Endothelial cell of umbilical vein (primary cell): ENCODE measurements around the gene PAFAH2. TPM values are rescaled to one million over a fixed set of nuclear protein-coding genes. Genes with fewer than 3 reads are reported as not detected.
A peak's percentile ranks its signal among the peaks of the same experiment; 100 is the strongest.

Source experiments
- BruUV-seq: library from RNA; stranded (reverse); fragments of 400-500 nt; replicated peaks from 2 replicates; lab custom pipeline; 2021; lab: Mats Ljungman, UMichigan
- CTCF ChIA-PET: fragments of 300-600, 350-600 bp; sonication (Branson Sonifier 250); formaldehyde crosslinking; loops from one replicate; lab custom pipeline; 2021; ENCODE audit warnings: antibody characterized with exemption, inconsistent platforms; lab: Charles Lee
- POLR2A ChIA-PET: fragments of 300-600, 350-600 bp; sonication (Branson Sonifier 250); formaldehyde crosslinking; loops from one replicate; lab custom pipeline; 2021; ENCODE audit warnings: antibody characterized with exemption, inconsistent platforms; lab: Charles Lee
- DNase-seq: peaks from one replicate; pipeline ENCODE4 v3.0.0-alpha.2; 2011; ENCODE audit warnings: low read depth, low spot score
- FAIRE-seq: peaks from 2 replicates; lab custom pipeline; 2011; peaks lifted over from hg19 to GRCh38; lab: Jason Lieb, UNC
- H2AFZ ChIP-seq: 2 replicates; pipeline ENCODE4 v1.6.0; 2012; ENCODE audit warnings: low read depth, low read length, control low read depth, inconsistent platforms
- H3K27ac ChIP-seq: 2 replicates; pipeline ENCODE4 v1.5.1; 2011; ENCODE audit warnings: low read depth, mild to moderate bottlenecking, control low read depth, low read length, moderate library complexity; ENCODE audit not compliant: insufficient read depth
- H3K27me3 ChIP-seq, 2 experiments: 2 replicates each; pipeline versions ENCODE4 v1.6.0 to v1.6.1; 2011; ENCODE audit warnings: low read length in 2 of 2, mixed read lengths in 1 of 2; ENCODE audit not compliant: control insufficient read depth in 2 of 2, insufficient read depth in 2 of 2
- H3K36me3 ChIP-seq, 2 experiments: 2 replicates in 1 of 2; 3 replicates in 1 of 2; pipeline ENCODE4 v1.5.1; 2011; ENCODE audit warnings: low read length in 2 of 2, mild to moderate bottlenecking in 1 of 2, moderate library complexity in 1 of 2; ENCODE audit not compliant: control insufficient read depth in 2 of 2, insufficient read depth in 2 of 2; ENCODE audit errors: extremely low read depth in 1 of 2
- H3K4me1 ChIP-seq: 3 replicates; pipeline ENCODE4 v1.5.1; 2011; ENCODE audit warnings: mild to moderate bottlenecking, low read length; ENCODE audit not compliant: control insufficient read depth, insufficient read depth; ENCODE audit errors: extremely low read depth
- H3K4me2 ChIP-seq: 2 replicates; pipeline ENCODE4 v1.6.1; 2011; ENCODE audit warnings: low read length, control low read depth, mixed read lengths; ENCODE audit not compliant: insufficient read depth
- H3K4me3 ChIP-seq, 3 experiments: fragments of 200-600 bp in 1 of 3; sonication (generic), shearing (Covaris generic) in 1 of 3; replicated peaks in 1 of 3; 2 replicates each; pipeline ENCODE4 v1.5.1; 2011 to 2016; ENCODE audit warnings: control low read depth in 3 of 3, low read length in 3 of 3, mild to moderate bottlenecking in 2 of 3, inconsistent platforms in 1 of 3, low read depth in 1 of 3, moderate library complexity in 1 of 3; ENCODE audit not compliant: insufficient read depth in 1 of 3
- H3K79me2 ChIP-seq: 2 replicates; pipeline ENCODE4 v1.6.0; 2012; ENCODE audit warnings: low read length, inconsistent platforms; ENCODE audit not compliant: control insufficient read depth, insufficient read depth
- H3K9ac ChIP-seq: replicated peaks from 2 replicates; pipeline ENCODE3; 2011; ENCODE audit warnings: low read length, control low read depth; ENCODE audit not compliant: insufficient read depth; ENCODE audit errors: extremely low read depth
- H3K9me1 ChIP-seq: replicated peaks from 3 replicates; pipeline ENCODE4 v1.6.0; 2011; ENCODE audit warnings: mild to moderate bottlenecking, low read length; ENCODE audit not compliant: control insufficient read depth, insufficient read depth; ENCODE audit errors: extremely low read depth
- H3K9me3 ChIP-seq: replicated peaks from 2 replicates; pipeline ENCODE4 v1.5.1; 2012; ENCODE audit warnings: low read length, inconsistent platforms; ENCODE audit not compliant: control insufficient read depth, insufficient read depth
- H4K20me1 ChIP-seq: replicated peaks from 2 replicates; pipeline ENCODE3; 2011; ENCODE audit warnings: mild to moderate bottlenecking, low read length; ENCODE audit not compliant: control insufficient read depth, insufficient read depth; ENCODE audit errors: extremely low read depth
- EZH2 ChIP-seq: IDR thresholded peaks from 2 replicates; pipeline ENCODE4 v1.6.1; 2012; ENCODE audit warnings: borderline replicate concordance, low read depth, mild to moderate bottlenecking, moderate library complexity, low read length, inconsistent platforms; ENCODE audit not compliant: severe bottlenecking
- FOS ChIP-seq: IDR thresholded peaks from 2 replicates; pipeline ENCODE4 v1.6.1; 2011; ENCODE audit warnings: mild to moderate bottlenecking, low read length, moderate library complexity, borderline replicate concordance; ENCODE audit not compliant: insufficient read depth
- GATA2 ChIP-seq: IDR thresholded peaks from 2 replicates; pipeline ENCODE4 v1.7.0; 2011; ENCODE audit warnings: low read depth, mild to moderate bottlenecking, moderate library complexity, mixed read lengths, low read length; ENCODE audit not compliant: insufficient read length, insufficient read depth
- JUN ChIP-seq: IDR thresholded peaks from 2 replicates; pipeline ENCODE4 v1.6.1; 2011; ENCODE audit warnings: borderline replicate concordance, low read depth; ENCODE audit not compliant: insufficient read length, insufficient read depth
- MYC ChIP-seq: IDR thresholded peaks from one replicate; pipeline ENCODE4 v1.6.1; 2011; ENCODE audit warnings: mild to moderate bottlenecking, low read depth, low read length
- POLR2A ChIP-seq: IDR thresholded peaks from 2 replicates; pipeline ENCODE4 v1.6.1; 2012; ENCODE audit warnings: low read depth, mild to moderate bottlenecking, control low read depth, low read length
- POLR2AphosphoS5 ChIP-seq: IDR thresholded peaks from 2 replicates; pipeline ENCODE4 v1.6.1; 2012; ENCODE audit warnings: low read depth, mild to moderate bottlenecking, control low read depth, low read length, moderate library complexity; ENCODE audit not compliant: insufficient read depth
- dilution Hi-C: fragments of 300-500 bp; cut with MboI; formaldehyde crosslinking; loops from one replicate; pipeline ENCODE4 v1.15.0; 2019; ENCODE audit warnings: low sequenced_read_pairs; ENCODE audit not compliant: extremely low pct_ligation_motif_present
- intact Hi-C: fragments of 100-400 bp; cut with micrococcal nuclease; formaldehyde crosslinking; loops from one replicate; pipeline ENCODE4 v1.10.0; 2022
- polyA plus RNA-seq, 4 experiments: library from polyadenylated mRNA; depleted of rRNA in 3 of 4; stranded (reverse) in 3 of 4; unstranded in 1 of 4; fragments of >200 nt; gene quantifications; 2 replicates each; pipeline versions ENCODE4 v1.2.1 to v1.2.3, GENCODE V29; 2011 to 2012; ENCODE audit warnings: missing spikeins in 1 of 4
- total RNA-seq: library from RNA; stranded (reverse); gene quantifications from 2 replicates; pipeline ENCODE4 v1.2.3, GENCODE V29; 2021
- TF ChIP-seq, protein P1 (sequence below), 2 donors: IDR thresholded peaks; 1 replicate in 1 of 2; 2 replicates in 1 of 2; pipeline ENCODE4 v1.5.1; 2011; ENCODE audit warnings: low read length in 2 of 2, mild to moderate bottlenecking in 2 of 2, moderate library complexity in 2 of 2, control low read depth in 1 of 2, inconsistent platforms in 1 of 2, low read depth in 1 of 2; ENCODE audit not compliant: insufficient read depth in 1 of 2; ENCODE audit errors: extremely low read depth in 1 of 2
- TF ChIP-seq, protein P2 (sequence below): IDR thresholded peaks from 2 replicates; pipeline ENCODE4 v1.6.1; 2011; ENCODE audit not compliant: insufficient read depth, insufficient read length

Gene PAFAH2
- total and polyA plus RNA-seq, 2 donors (not counting 3 experiments of a cell fraction or from before 2014, with no cell fraction given) = 6.0 to 6.9 TPM

DNA sequence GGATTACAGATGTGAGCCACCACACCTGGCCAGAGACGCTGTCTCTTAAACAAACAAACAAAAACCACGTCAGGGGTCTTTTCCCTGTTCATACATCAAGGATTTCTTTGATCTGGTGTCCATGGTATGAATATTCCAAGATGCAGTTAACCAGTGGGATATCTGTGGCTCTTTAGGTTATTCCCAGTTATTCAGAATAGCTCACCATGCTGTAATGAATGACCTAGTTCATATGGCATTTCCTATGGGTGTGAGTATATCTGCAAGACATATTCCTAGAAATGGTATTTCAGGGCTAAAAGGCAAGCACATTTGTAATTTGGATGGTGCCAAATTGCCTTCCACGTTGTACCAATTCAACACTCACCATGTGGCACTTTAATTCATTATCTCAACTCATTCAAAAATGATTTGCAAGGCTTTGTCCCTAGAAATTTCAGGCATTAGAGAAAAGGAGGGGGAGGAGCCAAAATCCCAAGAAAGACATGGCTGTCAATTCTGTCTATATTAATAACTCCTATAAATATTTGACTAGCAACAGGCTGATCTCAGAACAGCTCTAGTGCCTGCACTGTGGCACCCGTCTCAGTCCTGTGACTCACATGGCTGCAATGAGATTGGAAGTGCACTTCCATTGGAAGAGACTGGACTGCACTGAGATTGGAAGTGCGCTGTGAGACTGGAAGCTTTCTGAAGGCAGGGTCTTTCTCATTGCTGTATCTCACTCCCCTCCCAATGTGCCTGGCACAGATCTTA is 85.6 kb downstream of the PAFAH2 start:
- Histone ChIP-seq H3K4me1 (peaks cover 4% of the 10 kb centered on the region), H3K4me3 (no peak overlapping the region), H3K79me2 (no peaks in the 10 kb centered on the region), H3K9ac (no peak overlapping the region), H3K27me3 (peaks cover 3 to 4% of the 10 kb centered on the region in 2 experiments), H2AFZ (no peak overlapping the region), H4K20me1 (no peaks in the 10 kb centered on the region), H3K36me3 (no peaks in the 10 kb centered on the region), H3K9me1 (no peaks in the 10 kb centered on the region), H3K27ac (peak overlapping the region; percentile 19), H3K9me3 (no peaks in the 10 kb centered on the region), H3K4me2 (no peak overlapping the region)
- ChIA-PET POLR2A (interaction anchor here (0.6 to 1.4 kb wide), 2 partner anchors 20 to 85 kb away, joined by 3 to 9 read pairs; partner anchors contain the start of gene PAFAH2), CTCF (interaction anchor here (1.5 to 1.9 kb wide), 3 partner anchors 16 to 85 kb away, joined by 4 to 7 read pairs (median 6); partner anchors contain the start of gene PAFAH2)
- dilution Hi-C loops (no loop called here), intact Hi-C loops (no loop called here)
- BruUV-seq = no TSS peak
- peak; percentile 68 for FAIRE-seq
- peak; percentile 59 for DNase-seq
- TF ChIP-seq JUN (peak; percentile 53), FOS (peak; percentile 15)
- TF ChIP-seq, protein P1, sequence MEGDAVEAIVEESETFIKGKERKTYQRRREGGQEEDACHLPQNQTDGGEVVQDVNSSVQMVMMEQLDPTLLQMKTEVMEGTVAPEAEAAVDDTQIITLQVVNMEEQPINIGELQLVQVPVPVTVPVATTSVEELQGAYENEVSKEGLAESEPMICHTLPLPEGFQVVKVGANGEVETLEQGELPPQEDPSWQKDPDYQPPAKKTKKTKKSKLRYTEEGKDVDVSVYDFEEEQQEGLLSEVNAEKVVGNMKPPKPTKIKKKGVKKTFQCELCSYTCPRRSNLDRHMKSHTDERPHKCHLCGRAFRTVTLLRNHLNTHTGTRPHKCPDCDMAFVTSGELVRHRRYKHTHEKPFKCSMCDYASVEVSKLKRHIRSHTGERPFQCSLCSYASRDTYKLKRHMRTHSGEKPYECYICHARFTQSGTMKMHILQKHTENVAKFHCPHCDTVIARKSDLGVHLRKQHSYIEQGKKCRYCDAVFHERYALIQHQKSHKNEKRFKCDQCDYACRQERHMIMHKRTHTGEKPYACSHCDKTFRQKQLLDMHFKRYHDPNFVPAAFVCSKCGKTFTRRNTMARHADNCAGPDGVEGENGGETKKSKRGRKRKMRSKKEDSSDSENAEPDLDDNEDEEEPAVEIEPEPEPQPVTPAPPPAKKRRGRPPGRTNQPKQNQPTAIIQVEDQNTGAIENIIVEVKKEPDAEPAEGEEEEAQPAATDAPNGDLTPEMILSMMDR (IDR thresholded peaks at IDR 0.05; ENCODE audit: extremely low read depth in 1 of 2, insufficient read depth in 1 of 2, low read depth in 1 of 2, low read length in 2 of 2) = no peak

DNA sequence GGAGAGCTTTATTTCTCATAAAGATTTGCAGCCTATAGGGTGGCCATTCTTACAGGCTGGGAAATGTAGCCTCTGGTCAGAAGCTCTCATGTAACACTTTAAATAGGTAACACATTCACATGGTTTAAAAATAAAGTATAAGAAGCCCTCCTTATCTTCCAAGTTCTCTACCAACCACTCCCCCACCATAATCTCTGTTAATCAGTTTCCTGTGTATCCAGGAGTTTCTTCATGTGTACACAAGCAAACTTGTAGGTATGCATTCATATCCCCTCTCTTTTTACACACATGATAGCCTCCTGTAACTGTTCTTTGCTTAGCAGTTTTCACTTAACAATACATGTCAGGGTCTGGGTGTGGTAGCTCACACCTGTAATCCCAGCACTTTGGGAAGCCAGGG is 86.7 kb downstream of the PAFAH2 start:
- ChIA-PET CTCF (interaction anchor here (1.5 to 1.9 kb wide), 2 partner anchors 15 to 16 kb away, joined by 4 to 6 read pairs; no protein-coding TSS in a partner anchor), POLR2A (interaction anchor here (1.4 kb wide), 1 partner anchor 86 kb away, joined by 3 read pairs; the partner anchor contains the start of gene PAFAH2)
- BruUV-seq = no TSS peak

More for the DNA sequence above, 86.7 kb downstream of the PAFAH2 start:
- Histone ChIP-seq H3K36me3 (no peaks in the 10 kb centered on the region), H3K9me3 (no peaks in the 10 kb centered on the region), H4K20me1 (no peaks in the 10 kb centered on the region), H3K4me3 (no peak overlapping the region), H3K79me2 (no peaks in the 10 kb centered on the region), H3K4me1 (peaks cover 4% of the 10 kb centered on the region), H3K27me3 (peaks cover 3 to 4% of the 10 kb centered on the region in 2 experiments), H2AFZ (no peak overlapping the region), H3K9me1 (no peaks in the 10 kb centered on the region), H3K4me2 (no peak overlapping the region), H3K9ac (no peak overlapping the region), H3K27ac (no peak overlapping the region)
- DNase-seq = no peak
- TF ChIP-seq, protein P1 (IDR thresholded peaks at IDR 0.05; ENCODE audit: extremely low read depth in 1 of 2, insufficient read depth in 1 of 2, low read depth in 1 of 2, low read length in 2 of 2) = no peak
- no peak for TF ChIP-seq POLR2AphosphoS5
- no peak for TF ChIP-seq GATA2
- TF ChIP-seq POLR2A = no peak
- TF ChIP-seq, protein P2, sequence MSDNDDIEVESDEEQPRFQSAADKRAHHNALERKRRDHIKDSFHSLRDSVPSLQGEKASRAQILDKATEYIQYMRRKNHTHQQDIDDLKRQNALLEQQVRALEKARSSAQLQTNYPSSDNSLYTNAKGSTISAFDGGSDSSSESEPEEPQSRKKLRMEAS = no peak
- no peak for TF ChIP-seq EZH2
- no peak for TF ChIP-seq MYC
- no peak for TF ChIP-seq FOS
- TF ChIP-seq JUN = no peak
- dilution Hi-C loops (no loop called here), intact Hi-C loops (no loop called here)
- peak; percentile 59 for FAIRE-seq
